Measurements from ENCODE around the gene NUB1. TPM values are rescaled to one million over a fixed set of nuclear protein-coding genes. Genes with fewer than 3 reads are reported as not detected.
A peak's percentile ranks its signal among the peaks of the same experiment; 100 is the strongest.

NUB1 gene
- total RNA-seq, 4 donors from 2014 or later, result 27.9 to 51.1 (median 39.1) TPM

DNA sequence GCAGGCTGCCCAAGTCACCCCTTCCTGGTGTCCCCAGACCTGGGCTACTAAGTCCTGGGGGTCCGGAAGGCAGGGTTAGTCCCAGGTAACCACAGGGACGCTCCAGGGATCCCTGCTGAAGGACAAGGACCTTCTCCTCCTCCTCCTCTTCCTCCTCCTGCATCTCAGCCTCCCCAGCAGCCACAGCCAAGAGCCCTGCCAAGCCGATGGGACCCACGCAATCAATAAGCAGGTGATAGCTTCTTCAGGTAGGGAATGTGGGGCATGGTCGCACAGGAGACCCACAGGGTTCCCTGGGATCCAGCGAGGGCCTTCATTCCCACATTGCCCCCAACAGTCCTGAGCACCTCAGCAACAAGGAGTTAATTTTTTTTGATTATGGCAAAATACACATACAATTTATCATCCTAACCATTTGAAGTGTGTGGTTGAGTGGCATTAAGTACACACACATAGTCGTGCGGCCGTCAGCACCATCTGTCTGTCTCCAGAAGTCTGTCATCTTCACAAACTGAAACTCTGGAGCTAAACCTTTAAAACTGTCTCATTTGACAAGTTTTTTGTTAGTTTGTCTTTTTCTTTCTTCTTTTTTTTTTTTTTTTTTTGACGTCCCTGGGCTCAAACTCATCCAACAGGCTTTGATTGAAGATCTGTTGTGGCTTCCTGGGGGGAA is 86.2 kb downstream of the NUB1 start:
- Histone ChIP-seq H3K36me3 (no peaks in the 10 kb centered on the region), H3K9me3 (no peaks in the 10 kb centered on the region), H3K27ac (peak overlapping the region; percentile 87 to 88), H3K4me3 (no peak overlapping the region), H3K4me1 (peaks cover 19 to 26% of the 10 kb centered on the region in 2 donors), H3K27me3 (no peaks in the 10 kb centered on the region)
- DNase-seq, result peak; percentile 27 to 36
- TF ChIP-seq, protein P1, sequence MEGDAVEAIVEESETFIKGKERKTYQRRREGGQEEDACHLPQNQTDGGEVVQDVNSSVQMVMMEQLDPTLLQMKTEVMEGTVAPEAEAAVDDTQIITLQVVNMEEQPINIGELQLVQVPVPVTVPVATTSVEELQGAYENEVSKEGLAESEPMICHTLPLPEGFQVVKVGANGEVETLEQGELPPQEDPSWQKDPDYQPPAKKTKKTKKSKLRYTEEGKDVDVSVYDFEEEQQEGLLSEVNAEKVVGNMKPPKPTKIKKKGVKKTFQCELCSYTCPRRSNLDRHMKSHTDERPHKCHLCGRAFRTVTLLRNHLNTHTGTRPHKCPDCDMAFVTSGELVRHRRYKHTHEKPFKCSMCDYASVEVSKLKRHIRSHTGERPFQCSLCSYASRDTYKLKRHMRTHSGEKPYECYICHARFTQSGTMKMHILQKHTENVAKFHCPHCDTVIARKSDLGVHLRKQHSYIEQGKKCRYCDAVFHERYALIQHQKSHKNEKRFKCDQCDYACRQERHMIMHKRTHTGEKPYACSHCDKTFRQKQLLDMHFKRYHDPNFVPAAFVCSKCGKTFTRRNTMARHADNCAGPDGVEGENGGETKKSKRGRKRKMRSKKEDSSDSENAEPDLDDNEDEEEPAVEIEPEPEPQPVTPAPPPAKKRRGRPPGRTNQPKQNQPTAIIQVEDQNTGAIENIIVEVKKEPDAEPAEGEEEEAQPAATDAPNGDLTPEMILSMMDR (IDR thresholded peaks at IDR 0.05), result no peak
- TF ChIP-seq POLR2A (IDR thresholded peaks at IDR 0.05), result no peak
- intact Hi-C loops (cut with DNase I; ENCODE audit: low total_unique reads), result no loop called here

Other genes starting within 250 kb of the NUB1 start
- under 1 TPM in 1 of 4 donors, not detected in 3; 0.41 TPM for gene GBX1, start 174.1 kb upstream of the NUB1 start, total RNA-seq
- not detected for gene ASB10, start 154.6 kb upstream of the NUB1 start, total RNA-seq
- 1 to 10 TPM in 1 of 4 donors, not detected in 3; 4.4 TPM for gene H2BK1, start 131.3 kb upstream of the NUB1 start, total RNA-seq
- gene ABCF2, start 114.6 kb upstream of the NUB1 start, total RNA-seq, result 10 to 100 TPM in 3 of 4 donors, 1 to 10 TPM in 1; 6.8 to 39.2 (median 37.7) TPM
- gene CHPF2, start 109.3 kb upstream of the NUB1 start, total RNA-seq, result 10 to 100 TPM; 18.5 to 32.6 (median 31.2) TPM
- 10 to 100 TPM; 21.3 to 80.7 (median 43.3) TPM for gene SMARCD3, start 93.1 kb upstream of the NUB1 start, total RNA-seq
- 100 to 1,000 TPM in 1 of 4 donors, 10 to 100 TPM in 2, 1 to 10 TPM in 1; 3.2 to 100 (median 53.4) TPM for gene WDR86, start 68.2 kb downstream of the NUB1 start, total RNA-seq
- gene CRYGN, start 98.3 kb downstream of the NUB1 start, total RNA-seq, result 1 to 10 TPM in 2 of 4 donors, under 1 TPM in 1, not detected in 1; 0.73 to 2.9 (median 2.4) TPM
- 100 to 1,000 TPM in 2 of 4 donors, 10 to 100 TPM in 2; 69.2 to 135 (median 102) TPM for gene RHEB, start 178.1 kb downstream of the NUB1 start, total RNA-seq